IPS DF 6.9 (cell line): ENCODE results near the gene NAT14.
"Not testable (repeated sequence)": the region's sequence is repeated elsewhere in the genome, so short reads cannot be mapped to it uniquely, and the experiment has no call there.

Source experiments
- DNase-seq: peaks from one replicate; pipeline ENCODE4 v3.0.0-alpha.2; 2013; ENCODE audit warnings: low read depth, low spot score
- H3K27ac ChIP-seq: one replicate; pipeline ENCODE4 v1.5.1; 2013; ENCODE audit warnings: low read length, control low read depth
- H3K27me3 ChIP-seq: 2 replicates; pipeline ENCODE4 v1.6.1; 2013; ENCODE audit warnings: mild to moderate bottlenecking, low read length; ENCODE audit not compliant: control insufficient read depth, insufficient read depth
- H3K36me3 ChIP-seq: 2 replicates; pipeline ENCODE4 v1.6.1; 2013; ENCODE audit warnings: low read length; ENCODE audit not compliant: control insufficient read depth, insufficient read depth
- H3K4me1 ChIP-seq: 2 replicates; pipeline ENCODE4 v1.6.1; 2013; ENCODE audit warnings: low read length; ENCODE audit not compliant: control insufficient read depth, insufficient read depth
- H3K4me3 ChIP-seq: 2 replicates; pipeline ENCODE4 v1.5.1; 2013; ENCODE audit warnings: mild to moderate bottlenecking, low read length
- H3K9me3 ChIP-seq: 2 replicates; pipeline ENCODE4 v1.6.1; 2013; ENCODE audit warnings: low read length, inconsistent platforms; ENCODE audit not compliant: control insufficient read depth, insufficient read depth
- WGBS: extraction: QIAGEN DNeasy Blood & Tissue Kit; methylation state at CpG from one replicate; pipeline ENCODE4 v1.1.7; 2013; ENCODE audit warnings: mixed read lengths, missing lambda C conversion rate; ENCODE audit not compliant: insufficient read length, insufficient coverage; 5-methylcytosine and 5-hydroxymethylcytosine counted together

Gene NAT14

GRCh38 chr19:55443824-55444480 is 41.0 kb upstream of the NAT14 start:
- peaks cover 44% of the 10 kb centered on the region for H3K27me3 ChIP-seq

DNA sequence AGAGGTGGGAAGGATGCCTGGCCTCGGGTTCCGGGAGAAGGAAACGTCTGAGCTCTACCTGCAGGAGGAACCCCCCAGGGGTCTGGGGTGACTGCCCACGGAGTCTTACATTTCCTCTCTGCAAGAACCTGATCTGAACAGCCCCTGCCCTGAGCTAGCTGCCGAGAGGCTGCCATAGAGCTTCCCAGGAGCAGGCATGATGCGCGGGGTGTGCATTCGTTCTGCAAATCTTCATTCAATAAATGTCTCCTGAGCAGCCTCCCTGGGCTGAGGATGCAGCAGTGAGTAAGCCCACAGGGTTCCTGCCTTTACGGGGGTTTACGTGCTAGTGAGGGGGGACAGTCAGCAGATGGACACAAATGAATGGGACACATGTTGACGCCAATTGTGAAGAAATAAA is 40.3 kb upstream of the NAT14 start:
- peaks cover 46% of the 10 kb centered on the region for H3K27me3 ChIP-seq
- H3K27ac ChIP-seq: no peak overlapping the region
- no peak for DNase-seq
- H3K36me3 ChIP-seq: no peaks in the 10 kb centered on the region
- no CpG with 5 or more reads among the region's 11 CpGs for WGBS
- no peaks in the 10 kb centered on the region for H3K9me3 ChIP-seq
- no peak overlapping the region for H3K4me3 ChIP-seq
- H3K4me1 ChIP-seq: no peaks in the 10 kb centered on the region; the same call in 1 of the 2 replicates

More at GRCh38 chr19:55443824-55444480, 41.0 kb upstream of the NAT14 start:
- Histone ChIP-seq H3K4me1 (no peaks in the 10 kb centered on the region; the same call in 1 of the 2 replicates), H3K4me3 (no peak overlapping the region), H3K27ac (no peak overlapping the region), H3K36me3 (no peaks in the 10 kb centered on the region), H3K9me3 (no peaks in the 10 kb centered on the region)
- no peak for DNase-seq
- WGBS: no CpG with 5 or more reads among the region's 18 CpGs

- no peak for DNase-seq
- H3K27me3 ChIP-seq: peaks cover 52% of the 10 kb centered on the region
- no peak overlapping the region for H3K4me3 ChIP-seq
- H3K27ac ChIP-seq: no peak overlapping the region
- WGBS: no CpG with 5 or more reads among the region's 8 CpGs
- H3K9me3 ChIP-seq: no peaks in the 10 kb centered on the region
- H3K4me1 ChIP-seq: no peaks in the 10 kb centered on the region; the same call in 1 of the 2 replicates
- H3K36me3 ChIP-seq: no peaks in the 10 kb centered on the region
These were observed 38.9 kb upstream of the NAT14 start for GRCh38 chr19:55446060-55446459.

- Histone ChIP-seq H3K27me3 (peaks cover 50% of the 10 kb centered on the region), H3K9me3 (no peaks in the 10 kb centered on the region), H3K27ac (no peak overlapping the region), H3K36me3 (no peaks in the 10 kb centered on the region), H3K4me3 (no peak overlapping the region), H3K4me1 (peaks cover 2% of the 10 kb centered on the region; the same call in 1 of the 2 replicates)
- DNase-seq: no peak
- 100% methylated on average over 2 of the region's 16 CpGs for WGBS
These were observed 37.4 kb upstream of the NAT14 start for GRCh38 chr19:55447421-55448174.

DNA sequence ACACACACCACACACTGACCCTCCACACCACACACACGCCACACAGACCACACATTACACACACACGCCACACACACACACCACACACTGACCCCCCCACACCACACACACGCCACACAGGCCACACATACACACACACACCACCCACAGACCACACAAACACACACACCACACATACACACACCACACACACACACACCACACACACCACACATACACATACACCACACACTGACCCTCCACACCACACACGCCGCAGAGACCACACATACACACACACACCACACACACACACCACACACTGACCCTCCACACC is 36.9 kb upstream of the NAT14 start:
- not testable (repeated sequence) for H3K36me3 ChIP-seq, H3K9me3 ChIP-seq, DNase-seq, H3K4me1 ChIP-seq, H3K27ac ChIP-seq, H3K4me3 ChIP-seq
- 100% methylated on average over 1 of the region's 5 CpGs for WGBS
- H3K27me3 ChIP-seq: peaks cover 47% of the 10 kb centered on the region

GRCh38 chr19:55449469-55449868 is 35.5 kb upstream of the NAT14 start:
- peaks cover 3% of the 10 kb centered on the region; the same call in 1 of the 2 replicates for H3K4me1 ChIP-seq
- H3K4me3 ChIP-seq: no peak overlapping the region
- peaks cover 35% of the 10 kb centered on the region for H3K27me3 ChIP-seq
- no peak for DNase-seq
- WGBS: no CpG with 5 or more reads among the region's 16 CpGs
- H3K27ac ChIP-seq: no peak overlapping the region
- no peaks in the 10 kb centered on the region for H3K9me3 ChIP-seq
- no peaks in the 10 kb centered on the region for H3K36me3 ChIP-seq

DNA sequence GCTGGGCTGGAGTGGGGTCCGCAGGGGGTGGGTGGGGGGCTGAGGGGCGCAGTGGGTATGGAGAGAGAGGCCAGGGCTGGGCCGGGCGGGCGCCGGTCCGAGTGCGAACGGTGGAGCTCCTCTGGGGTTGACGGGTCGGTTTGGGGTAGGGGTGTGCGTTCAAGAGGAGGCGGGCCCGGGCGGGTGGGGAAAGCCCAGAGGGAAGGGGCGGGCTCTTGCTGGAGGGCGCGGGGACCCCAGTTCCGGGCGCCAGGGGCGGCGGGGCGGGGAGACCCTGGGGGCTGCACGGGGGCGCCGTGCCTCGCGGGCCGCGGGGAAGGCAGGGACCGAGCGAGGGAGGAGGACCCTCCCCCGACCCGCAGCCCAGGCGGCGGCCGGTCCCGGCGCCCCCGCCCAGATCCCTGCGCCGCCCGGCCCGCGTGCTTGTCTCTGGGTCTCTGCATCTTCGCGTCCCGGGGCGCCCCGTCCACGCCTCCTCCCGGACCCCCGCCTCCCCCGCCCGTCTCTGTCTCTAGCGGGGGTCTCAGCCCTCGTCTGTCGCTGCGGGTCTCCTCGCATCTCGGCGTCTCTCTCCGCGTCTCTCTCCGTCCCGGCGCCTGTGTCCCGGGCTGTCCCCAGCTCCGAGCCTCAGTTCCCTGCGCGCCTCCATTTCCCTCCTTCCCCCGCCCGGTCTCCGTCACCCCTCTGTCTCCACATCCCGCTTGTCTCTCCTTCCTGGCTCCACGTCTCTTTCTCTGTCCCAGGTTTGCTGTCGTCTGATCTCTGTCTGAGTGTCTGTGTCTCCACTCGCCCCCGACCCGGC is 33.6 kb upstream of the NAT14 start:
- H3K36me3 ChIP-seq: no peaks in the 10 kb centered on the region
- H3K27ac ChIP-seq: no peak overlapping the region
- no peak for DNase-seq
- H3K4me3 ChIP-seq: peak overlapping the region; percentile 37; the same call in 1 of the 2 replicates
- H3K9me3 ChIP-seq: no peaks in the 10 kb centered on the region
- peaks cover 25% of the 10 kb centered on the region for H3K27me3 ChIP-seq
- H3K4me1 ChIP-seq: peaks cover 3% of the 10 kb centered on the region; the same call in 1 of the 2 replicates
- WGBS: no CpG with 5 or more reads among the region's 80 CpGs

DNA sequence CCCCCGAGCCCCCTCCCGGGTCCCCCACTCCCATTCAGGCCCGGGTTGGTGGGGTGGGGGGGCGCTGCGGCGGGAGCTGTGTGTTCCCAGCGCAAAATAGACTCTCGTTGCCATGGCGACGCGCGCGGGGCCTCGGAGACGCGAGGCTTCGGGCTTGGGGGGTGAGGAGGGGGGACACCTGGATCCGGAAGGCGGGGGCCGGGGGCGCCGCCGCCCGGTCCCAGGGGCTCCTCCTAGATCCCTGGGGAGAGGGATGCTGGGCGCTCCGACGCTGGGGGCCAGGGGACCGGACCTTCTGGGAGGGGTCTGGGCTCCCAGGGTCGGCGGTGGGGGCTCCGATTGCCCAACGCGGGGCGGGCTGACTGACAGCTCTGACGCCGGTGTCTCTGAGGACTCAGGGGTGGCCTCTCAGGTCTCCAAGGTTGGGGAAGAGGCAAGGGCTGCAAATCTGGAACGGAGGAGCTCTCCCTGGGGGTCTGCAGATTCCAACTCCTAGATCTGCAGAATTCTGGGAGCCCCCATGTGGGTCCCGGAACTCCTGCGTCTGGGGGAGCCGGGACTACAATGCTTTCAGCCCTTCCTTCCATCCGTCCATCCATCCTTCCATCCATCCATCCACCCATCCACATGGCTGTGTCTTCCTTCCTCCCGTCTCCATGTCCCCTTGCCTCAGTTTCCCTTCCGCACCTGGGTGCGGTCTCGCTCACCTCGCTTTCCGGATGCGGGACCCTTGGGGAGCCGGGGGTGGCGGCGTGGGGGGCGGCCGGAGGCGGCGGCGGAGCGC is 32.8 kb upstream of the NAT14 start:
- peaks cover 22% of the 10 kb centered on the region for H3K27me3 ChIP-seq
- no peaks in the 10 kb centered on the region for H3K9me3 ChIP-seq
- no peak for DNase-seq
- H3K36me3 ChIP-seq: no peaks in the 10 kb centered on the region
- WGBS: no CpG with 5 or more reads among the region's 57 CpGs
- H3K4me1 ChIP-seq: peaks cover 3% of the 10 kb centered on the region; the same call in 1 of the 2 replicates
- H3K4me3 ChIP-seq: peak overlapping the region; percentile 38; the same call in 1 of the 2 replicates
- H3K27ac ChIP-seq: no peak overlapping the region

DNA sequence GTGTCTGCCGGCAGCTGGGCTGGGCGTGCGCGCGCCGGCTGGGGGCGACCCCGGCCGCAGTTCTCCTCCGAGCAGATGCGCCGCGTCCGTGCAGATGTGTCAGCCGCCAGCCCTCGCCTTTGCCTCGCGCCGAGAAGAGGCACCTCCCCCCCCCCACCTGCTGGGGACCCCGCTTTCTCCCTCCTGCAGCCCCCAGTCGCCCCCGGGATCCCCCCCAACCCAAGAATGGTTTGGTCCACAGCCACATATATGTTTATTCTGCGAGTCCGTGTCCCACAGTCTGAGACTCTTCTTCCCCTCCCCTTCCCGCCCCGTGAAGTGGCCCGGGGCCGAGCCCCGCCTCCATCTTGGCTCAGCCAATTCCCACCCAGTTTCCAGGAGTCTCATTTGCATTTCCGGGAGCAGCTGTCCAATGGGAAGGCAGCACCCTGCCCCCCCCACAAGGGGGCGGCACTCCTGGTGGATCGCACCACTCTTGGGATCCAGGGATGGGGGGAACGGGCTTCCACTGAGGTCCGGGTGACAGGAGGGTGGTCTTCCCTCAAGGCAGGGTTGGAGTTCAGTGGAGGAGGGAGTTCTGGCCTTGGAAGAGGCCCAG is 32.1 kb upstream of the NAT14 start:
- Histone ChIP-seq H3K9me3 (no peaks in the 10 kb centered on the region), H3K4me3 (peak overlapping the region; percentile 38; the same call in 1 of the 2 replicates), H3K4me1 (peaks cover 3% of the 10 kb centered on the region; the same call in 1 of the 2 replicates)

More for the DNA sequence above, 32.1 kb upstream of the NAT14 start:
- WGBS: no CpG with 5 or more reads among the region's 34 CpGs
- Histone ChIP-seq H3K27me3 (peaks cover 17% of the 10 kb centered on the region), H3K36me3 (no peaks in the 10 kb centered on the region), H3K27ac (no peak overlapping the region)
- no peak for DNase-seq
